Measurements from ENCODE around the gene KIF1A.
A peak's percentile ranks its signal among the peaks of the same experiment; 100 is the strongest.

KIF1A gene

GRCh38 chr2:240760576-240761246 lies 59.3 kb downstream of the KIF1A start:
- no peak for DNase-seq

- no peak for DNase-seq
Measured at GRCh38 chr2:240760121-240760520, 59.9 kb downstream of the KIF1A start.

- no peak for DNase-seq
Measured at GRCh38 chr2:240759459-240759858, 60.6 kb downstream of the KIF1A start.

- no peak for DNase-seq
Measured at GRCh38 chr2:240757086-240757614, 62.9 kb downstream of the KIF1A start.

- no peak for DNase-seq
Measured at GRCh38 chr2:240752209-240752608, 67.8 kb downstream of the KIF1A start.

GRCh38 chr2:240750409-240750808 lies 69.6 kb downstream of the KIF1A start:
- DNase-seq, result no peak

GRCh38 chr2:240749516-240749915 lies 70.5 kb downstream of the KIF1A start:
- no peak for DNase-seq

- no peak for DNase-seq
Measured at GRCh38 chr2:240747256-240747655, 72.8 kb downstream of the KIF1A start.

GRCh38 chr2:240746671-240747070 lies 73.3 kb downstream of the KIF1A start:
- no peak for DNase-seq

GRCh38 chr2:240745962-240746361 lies 74.1 kb downstream of the KIF1A start:
- DNase-seq, result no peak

- no peak for DNase-seq
Measured at GRCh38 chr2:240745456-240745855, 74.6 kb downstream of the KIF1A start.

- no peak for DNase-seq
Measured at GRCh38 chr2:240742602-240743095, 77.4 kb downstream of the KIF1A start.

- no peak for DNase-seq
Measured at GRCh38 chr2:240741091-240741490, 78.9 kb downstream of the KIF1A start.

- DNase-seq, result peak; percentile 59
Measured at GRCh38 chr2:240739797-240740196, 80.2 kb downstream of the KIF1A start.

GRCh38 chr2:240737958-240738357 lies 82.1 kb downstream of the KIF1A start:
- DNase-seq, result no peak

GRCh38 chr2:240737512-240737911 lies 82.5 kb downstream of the KIF1A start:
- DNase-seq, result no peak

GRCh38 chr2:240736281-240737250 lies 83.5 kb downstream of the KIF1A start:
- no peak for DNase-seq

- no peak for DNase-seq
Measured at GRCh38 chr2:240735476-240735875, 84.5 kb downstream of the KIF1A start.

GRCh38 chr2:240734756-240735155 lies 85.3 kb downstream of the KIF1A start:
- no peak for DNase-seq

- DNase-seq, result no peak
Measured at GRCh38 chr2:240733803-240734495, 86.1 kb downstream of the KIF1A start.

GRCh38 chr2:240732911-240733622 lies 87.0 kb downstream of the KIF1A start:
- DNase-seq, result no peak

GRCh38 chr2:240732184-240732583 lies 87.8 kb downstream of the KIF1A start:
- no peak for DNase-seq

All from activated CD8-positive, alpha-beta memory T cell treated with anti-CD3 and anti-CD28 coated beads for 24 hours (primary cell).